A549 (cell line): ENCODE results near the gene VPS26B. TPM values are rescaled to one million over a fixed set of nuclear protein-coding genes. Genes with fewer than 3 reads are reported as not detected.

Experiments used
- ATAC-seq, 2 experiments: fragments of 200-7000 bp in 1 of 2; fragments of >200 bp in 1 of 2; cut with Nextera tagmentation in 1 of 2; cut with Tn5 transposase in 1 of 2; 3 replicates each; pipeline versions ENCODE4 v1.8.0 to v1.9.1; 2018 to 2020; ENCODE audit warnings: mild to moderate bottlenecking in 1 of 2, moderate library complexity in 1 of 2
- CTCF ChIA-PET: fragments of 300-600 bp; sonication (Branson Sonifier 250); formaldehyde crosslinking; extraction: SDS; loops from one replicate; lab custom pipeline; 2021; ENCODE audit warnings: antibody characterized with exemption, inconsistent platforms; lab: Yijun Ruan, JAX
- POLR2A ChIA-PET: fragments of 350-600 bp; formaldehyde crosslinking; extraction: SDS; loops from one replicate; lab custom pipeline; 2021; ENCODE audit warnings: antibody characterized with exemption, inconsistent platforms; lab: Yijun Ruan, JAX
- DNase-seq, 2 experiments: peaks; one replicate each; pipeline versions ENCODE4 v3.0.0 to v3.0.0-alpha.2; 2011 to 2016; ENCODE audit warnings: low read depth in 1 of 2, low spot score in 1 of 2
- FAIRE-seq: peaks from 2 replicates; lab custom pipeline; 2011; peaks lifted over from hg19 to GRCh38; lab: Jason Lieb, UNC
- H3K27ac ChIP-seq, 2 experiments: fragments of >200 bp; sonication (Bioruptor Twin); formaldehyde crosslinking; 3 replicates each; pipeline ENCODE4 v1.5.1; 2016 to 2017
- H3K4me1 ChIP-seq: fragments of >200 bp; sonication (Bioruptor Twin); formaldehyde crosslinking; 3 replicates; pipeline ENCODE4 v1.6.1; 2016
- H3K4me2 ChIP-seq: fragments of >200 bp; sonication (Bioruptor Twin); formaldehyde crosslinking; 3 replicates; pipeline ENCODE4 v1.6.1; 2016
- H3K4me3 ChIP-seq: fragments of >200 bp; sonication (Bioruptor Twin); formaldehyde crosslinking; 3 replicates; pipeline ENCODE4 v1.5.1; 2016
- H3K9me3 ChIP-seq: fragments of >200 bp; sonication (Bioruptor Twin); formaldehyde crosslinking; 3 replicates; pipeline ENCODE4 v1.6.1; 2016
- BHLHE40 ChIP-seq: IDR thresholded peaks from 2 replicates; pipeline ENCODE4 v1.6.1; 2012; ENCODE audit warnings: low read depth, low read length, inconsistent platforms
- CHD2 ChIP-seq: fragments of 150-350 bp; IDR thresholded peaks from 2 replicates; pipeline ENCODE4 v1.6.1; 2014; ENCODE audit warnings: low read length; ENCODE audit not compliant: partially characterized antibody
- FOSB ChIP-seq: fragments of 250-450 bp; sonication (Bioruptor Pico); IDR thresholded peaks from 2 replicates; pipeline ENCODE4 v1.5.0; 2020; ENCODE audit warnings: mild to moderate bottlenecking, moderate library complexity
- FOSL2 ChIP-seq, 2 experiments: fragments of 450-650 bp in 1 of 2; fragments of >200 bp in 1 of 2; sonication (Bioruptor Twin) in 1 of 2; formaldehyde crosslinking; IDR thresholded peaks; 2 replicates each; pipeline versions ENCODE4 v1.5.0 to v1.6.1; 2016 to 2020; ENCODE audit warnings: mild to moderate bottlenecking in 1 of 2, moderate library complexity in 1 of 2
- GATA3 ChIP-seq: IDR thresholded peaks from 2 replicates; pipeline ENCODE4 v1.6.1; 2012; ENCODE audit warnings: borderline replicate concordance
- HDAC2 ChIP-seq: fragments of 200-600 bp; sonication (generic); IDR thresholded peaks from 2 replicates; pipeline ENCODE4 v1.6.1; 2016
- HOXB13 ChIP-seq: fragments of 250-450 bp; sonication (Bioruptor Pico); IDR thresholded peaks from 2 replicates; pipeline ENCODE4 v1.5.0; 2020; ENCODE audit warnings: low read depth, mild to moderate bottlenecking, moderate library complexity
- JUN ChIP-seq, 2 experiments: fragments of >200 bp; sonication (Bioruptor Twin); formaldehyde crosslinking; IDR thresholded peaks; 2 replicates in 1 of 2; 3 replicates in 1 of 2; pipeline ENCODE4 v1.6.1; 2016 to 2017
- NFE2L2 ChIP-seq: fragments of 150-350 bp; conservative IDR thresholded peaks from 2 replicates; pipeline ENCODE4 v1.6.1; 2014; ENCODE audit warnings: low read length
- NR3C1 ChIP-seq: fragments of >200 bp; sonication (Bioruptor Twin); formaldehyde crosslinking; IDR thresholded peaks from 3 replicates; pipeline ENCODE4 v1.6.1; 2017
- PHF8 ChIP-seq: fragments of 200-600 bp; sonication (generic); IDR thresholded peaks from 2 replicates; pipeline ENCODE4 v1.6.1; 2016; ENCODE audit warnings: low read depth, mild to moderate bottlenecking, antibody characterized with exemption, moderate library complexity, borderline replicate concordance
- RAD21 ChIP-seq, 2 experiments: fragments of >200 bp in 1 of 2; sonication (Bioruptor Twin) in 1 of 2; formaldehyde crosslinking in 1 of 2; IDR thresholded peaks in 1 of 2; conservative IDR thresholded peaks in 1 of 2; 2 replicates in 1 of 2; 3 replicates in 1 of 2; pipeline ENCODE4 v1.6.1; 2012 to 2018; ENCODE audit warnings: inconsistent platforms in 1 of 2
- RCOR1 ChIP-seq: fragments of 150-350 bp; IDR thresholded peaks from 2 replicates; pipeline ENCODE4 v1.6.1; 2014; ENCODE audit warnings: antibody characterized with exemption, low read length, low read depth
- SMC3 ChIP-seq: fragments of >200 bp; sonication (Bioruptor Twin); formaldehyde crosslinking; IDR thresholded peaks from 3 replicates; pipeline ENCODE4 v1.6.1; 2018; ENCODE audit warnings: inconsistent platforms
- SREBF2 ChIP-seq: fragments of 450-650 bp; IDR thresholded peaks from 2 replicates; pipeline ENCODE4 v1.6.1; 2014; ENCODE audit warnings: mild to moderate bottlenecking, moderate library complexity
- TFCP2L1 ChIP-seq: fragments of 250-450 bp; sonication (Bioruptor Pico); IDR thresholded peaks from 2 replicates; pipeline ENCODE4 v1.5.0; 2021; ENCODE audit warnings: mild to moderate bottlenecking
- ZC3H11A ChIP-seq: fragments of 450-650 bp; IDR thresholded peaks from 2 replicates; pipeline ENCODE4 v1.6.1; 2014; ENCODE audit warnings: antibody characterized with exemption, mild to moderate bottlenecking
- ZFP36 ChIP-seq: fragments of 450-650 bp; IDR thresholded peaks from 2 replicates; pipeline ENCODE4 v1.6.1; 2014; ENCODE audit warnings: borderline replicate concordance; ENCODE audit not compliant: partially characterized antibody
- ZNF302 ChIP-seq: fragments of 250-450 bp; sonication (Bioruptor Pico); IDR thresholded peaks from 2 replicates; pipeline ENCODE4 v1.9.0; 2021; ENCODE audit warnings: inconsistent platforms, mild to moderate bottlenecking, moderate library complexity
- WGBS: methylation state at CpG from one replicate; pipeline ENCODE4 v1.1.6; 2017; ENCODE audit errors: missing lambda C conversion rate; 5-methylcytosine and 5-hydroxymethylcytosine counted together
- polyA plus RNA-seq, 4 experiments: library from polyadenylated mRNA; depleted of rRNA in 3 of 4; stranded (reverse); fragments of >200 nt; fragmentation: RNase III in 1 of 4; extraction: RNeasy Plus Mini Kit Qiagen cat#74134 plus additional on column Dnase treatment in 1 of 4; gene quantifications; 2 replicates in 3 of 4; 3 replicates in 1 of 4; pipeline ENCODE4 v1.2.3, GENCODE V29; 2011 to 2017
- TF ChIP-seq, protein P1 (sequence below): fragments of 250-450 bp; sonication (Bioruptor Pico); IDR thresholded peaks from 2 replicates; pipeline ENCODE4 v1.5.0; 2021; ENCODE audit warnings: mild to moderate bottlenecking, moderate library complexity, borderline replicate concordance
- TF ChIP-seq, protein P2 (sequence below): fragments of >200 bp; sonication (Bioruptor Twin); formaldehyde crosslinking; IDR thresholded peaks from 2 replicates; pipeline ENCODE4 v1.6.1; 2016
- TF ChIP-seq, protein P3 (sequence below): IDR thresholded peaks from 2 replicates; pipeline ENCODE4 v1.6.1; 2012; ENCODE audit warnings: low read depth, borderline replicate concordance
- TF ChIP-seq, protein P4 (sequence below): fragments of 450-650 bp; IDR thresholded peaks from 2 replicates; pipeline ENCODE4 v1.6.1; 2014; ENCODE audit warnings: antibody characterized with exemption
- TF ChIP-seq, protein P5 (sequence below): IDR thresholded peaks from 2 replicates; pipeline ENCODE4 v1.6.1; 2012

Gene VPS26B
- polyA plus RNA-seq, 2 of the 4 experiments (the other 2 are of a cell fraction) = 19.2 to 25.7 TPM

DNA sequence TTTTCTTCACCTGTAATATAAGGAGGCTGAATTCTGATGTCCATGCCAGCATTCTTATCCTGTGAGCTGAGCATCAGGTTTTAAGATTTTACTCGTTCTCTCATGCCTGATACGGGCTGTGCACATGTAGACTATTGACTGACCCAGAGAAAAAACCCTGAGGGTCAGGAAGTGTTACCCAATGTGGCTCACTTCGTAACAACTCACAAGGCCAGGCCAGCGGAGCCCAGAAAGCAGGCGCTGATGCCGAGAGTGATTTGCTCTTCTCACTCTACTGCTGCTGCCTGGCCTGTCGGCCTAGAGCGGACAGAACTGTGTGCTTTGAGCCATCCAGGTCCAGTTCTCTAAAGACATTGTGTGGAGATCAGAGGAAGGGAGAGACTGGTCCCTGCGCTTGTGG lies 17.9 kb downstream of the VPS26B start:
- no peak for TF ChIP-seq BHLHE40
- TF ChIP-seq CHD2 = no peak
- TF ChIP-seq, protein P1, sequence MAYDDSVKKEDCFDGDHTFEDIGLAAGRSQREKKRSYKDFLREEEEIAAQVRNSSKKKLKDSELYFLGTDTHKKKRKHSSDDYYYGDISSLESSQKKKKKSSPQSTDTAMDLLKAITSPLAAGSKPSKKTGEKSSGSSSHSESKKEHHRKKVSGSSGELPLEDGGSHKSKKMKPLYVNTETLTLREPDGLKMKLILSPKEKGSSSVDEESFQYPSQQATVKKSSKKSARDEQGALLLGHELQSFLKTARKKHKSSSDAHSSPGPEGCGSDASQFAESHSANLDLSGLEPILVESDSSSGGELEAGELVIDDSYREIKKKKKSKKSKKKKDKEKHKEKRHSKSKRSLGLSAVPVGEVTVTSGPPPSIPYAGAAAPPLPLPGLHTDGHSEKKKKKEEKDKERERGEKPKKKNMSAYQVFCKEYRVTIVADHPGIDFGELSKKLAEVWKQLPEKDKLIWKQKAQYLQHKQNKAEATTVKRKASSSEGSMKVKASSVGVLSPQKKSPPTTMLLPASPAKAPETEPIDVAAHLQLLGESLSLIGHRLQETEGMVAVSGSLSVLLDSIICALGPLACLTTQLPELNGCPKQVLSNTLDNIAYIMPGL = no peak
- TF ChIP-seq JUN (IDR thresholded peaks at IDR 0.05) = no peak
- no peak for TF ChIP-seq TFCP2L1 (CRISPR knock-in tag)
- no peak for TF ChIP-seq FOSL2 (IDR thresholded peaks at IDR 0.05)
- TF ChIP-seq FOSL2 (CRISPR knock-in tag; IDR thresholded peaks at IDR 0.05) = no peak
- TF ChIP-seq FOSB = no peak
- TF ChIP-seq SMC3 = no peak
- TF ChIP-seq, all 56 proteins: peak for 0
- ATAC-seq = no peak
- CTCF ChIA-PET = interaction anchor here (2.1 kb wide), 1 partner anchor 18 kb away, joined by 6 read pairs; the partner anchor contains the start of genes NCAPD3 and VPS26B

DNA sequence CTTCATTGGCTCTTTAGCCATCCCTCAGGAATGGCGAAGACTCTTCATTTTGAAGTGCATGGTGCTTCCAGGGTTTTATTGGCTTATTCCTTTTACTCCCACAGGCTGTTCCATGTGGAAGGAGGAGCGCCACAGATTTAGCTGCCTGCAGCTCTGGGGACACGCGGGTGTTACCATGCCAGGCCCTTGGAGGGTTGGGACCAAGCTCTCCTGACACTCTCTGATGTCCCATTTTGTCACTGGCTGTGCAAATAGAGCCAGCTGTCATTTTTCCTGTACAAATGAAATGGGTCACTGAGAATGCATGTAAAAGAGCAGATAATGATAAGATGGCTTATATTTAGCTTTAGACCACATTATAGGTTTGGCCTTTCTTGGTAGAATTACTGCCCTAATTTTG lies 19.4 kb downstream of the VPS26B start:
- H3K27ac ChIP-seq = no peak overlapping the region
- H3K4me3 ChIP-seq = no peak overlapping the region
- DNase-seq (no peak), ATAC-seq (no peak), FAIRE-seq (no peak)
- WGBS = 96% methylated on average over 4 of the region's 4 CpGs
- no peak for TF ChIP-seq TFCP2L1 (CRISPR knock-in tag)
- TF ChIP-seq ZNF302 (CRISPR knock-in tag) = no peak
- no peak for TF ChIP-seq SREBF2
- TF ChIP-seq, protein P2, sequence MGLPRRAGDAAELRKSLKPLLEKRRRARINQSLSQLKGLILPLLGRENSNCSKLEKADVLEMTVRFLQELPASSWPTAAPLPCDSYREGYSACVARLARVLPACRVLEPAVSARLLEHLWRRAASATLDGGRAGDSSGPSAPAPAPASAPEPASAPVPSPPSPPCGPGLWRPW = no peak
- no peak for TF ChIP-seq PHF8
- no peak for TF ChIP-seq CHD2
- TF ChIP-seq, protein P3, sequence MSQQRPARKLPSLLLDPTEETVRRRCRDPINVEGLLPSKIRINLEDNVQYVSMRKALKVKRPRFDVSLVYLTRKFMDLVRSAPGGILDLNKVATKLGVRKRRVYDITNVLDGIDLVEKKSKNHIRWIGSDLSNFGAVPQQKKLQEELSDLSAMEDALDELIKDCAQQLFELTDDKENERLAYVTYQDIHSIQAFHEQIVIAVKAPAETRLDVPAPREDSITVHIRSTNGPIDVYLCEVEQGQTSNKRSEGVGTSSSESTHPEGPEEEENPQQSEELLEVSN = no peak
- TF ChIP-seq, protein P4, sequence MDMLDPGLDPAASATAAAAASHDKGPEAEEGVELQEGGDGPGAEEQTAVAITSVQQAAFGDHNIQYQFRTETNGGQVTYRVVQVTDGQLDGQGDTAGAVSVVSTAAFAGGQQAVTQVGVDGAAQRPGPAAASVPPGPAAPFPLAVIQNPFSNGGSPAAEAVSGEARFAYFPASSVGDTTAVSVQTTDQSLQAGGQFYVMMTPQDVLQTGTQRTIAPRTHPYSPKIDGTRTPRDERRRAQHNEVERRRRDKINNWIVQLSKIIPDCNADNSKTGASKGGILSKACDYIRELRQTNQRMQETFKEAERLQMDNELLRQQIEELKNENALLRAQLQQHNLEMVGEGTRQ = no peak
- TF ChIP-seq RAD21 (conservative IDR thresholded peaks at IDR 0.05 in 1 of 2, IDR thresholded peaks at IDR 0.05 in 1 of 2) = no peak
- TF ChIP-seq GATA3 = no peak
- TF ChIP-seq HDAC2 = no peak
- no peak for TF ChIP-seq FOSL2 (IDR thresholded peaks at IDR 0.05)
- no peak for TF ChIP-seq FOSL2 (CRISPR knock-in tag; IDR thresholded peaks at IDR 0.05)
- no peak for TF ChIP-seq NFE2L2
- no peak for TF ChIP-seq HOXB13
- TF ChIP-seq NR3C1 = no peak
- no peak for TF ChIP-seq ZC3H11A
- TF ChIP-seq ZFP36 = no peak
- no peak for TF ChIP-seq RCOR1
- TF ChIP-seq, protein P5, sequence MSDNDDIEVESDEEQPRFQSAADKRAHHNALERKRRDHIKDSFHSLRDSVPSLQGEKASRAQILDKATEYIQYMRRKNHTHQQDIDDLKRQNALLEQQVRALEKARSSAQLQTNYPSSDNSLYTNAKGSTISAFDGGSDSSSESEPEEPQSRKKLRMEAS = no peak
- H3K9me3 ChIP-seq = no peaks in the 10 kb centered on the region
- ChIA-PET POLR2A (interaction anchor here (1.3 kb wide), 1 partner anchor 19 kb away, joined by 3 read pairs; the partner anchor contains the start of gene VPS26B), CTCF (interaction anchor here (0.6 to 2.1 kb wide), 8 partner anchors 10 to 317 kb away, joined by 3 to 12 read pairs (median 6); partner anchors contain the start of genes ACAD8, NCAPD3, THYN1 and VPS26B)
- no peak overlapping the region for H3K4me2 ChIP-seq
- H3K4me1 ChIP-seq = no peaks in the 10 kb centered on the region

More for the DNA sequence above, 17.9 kb downstream of the VPS26B start:
- H3K4me3 ChIP-seq = no peak overlapping the region
- DNase-seq (no peak), FAIRE-seq (no peak)
- POLR2A ChIA-PET = no interaction called here
- H3K27ac ChIP-seq = no peak overlapping the region
- H3K4me2 ChIP-seq = no peak overlapping the region
- H3K9me3 ChIP-seq = no peaks in the 10 kb centered on the region
- 90% methylated on average over 9 of the region's 9 CpGs for WGBS
- no peaks in the 10 kb centered on the region for H3K4me1 ChIP-seq
